UCSD-AML1 (cell line): ENCODE data around the gene GORASP1.

Experiments
- DNase-seq: peaks from one replicate; lab custom pipeline; 2025; ENCODE audit not compliant: unreplicated experiment; lab: John Stamatoyannopoulos, UW

GORASP1 gene

DNA sequence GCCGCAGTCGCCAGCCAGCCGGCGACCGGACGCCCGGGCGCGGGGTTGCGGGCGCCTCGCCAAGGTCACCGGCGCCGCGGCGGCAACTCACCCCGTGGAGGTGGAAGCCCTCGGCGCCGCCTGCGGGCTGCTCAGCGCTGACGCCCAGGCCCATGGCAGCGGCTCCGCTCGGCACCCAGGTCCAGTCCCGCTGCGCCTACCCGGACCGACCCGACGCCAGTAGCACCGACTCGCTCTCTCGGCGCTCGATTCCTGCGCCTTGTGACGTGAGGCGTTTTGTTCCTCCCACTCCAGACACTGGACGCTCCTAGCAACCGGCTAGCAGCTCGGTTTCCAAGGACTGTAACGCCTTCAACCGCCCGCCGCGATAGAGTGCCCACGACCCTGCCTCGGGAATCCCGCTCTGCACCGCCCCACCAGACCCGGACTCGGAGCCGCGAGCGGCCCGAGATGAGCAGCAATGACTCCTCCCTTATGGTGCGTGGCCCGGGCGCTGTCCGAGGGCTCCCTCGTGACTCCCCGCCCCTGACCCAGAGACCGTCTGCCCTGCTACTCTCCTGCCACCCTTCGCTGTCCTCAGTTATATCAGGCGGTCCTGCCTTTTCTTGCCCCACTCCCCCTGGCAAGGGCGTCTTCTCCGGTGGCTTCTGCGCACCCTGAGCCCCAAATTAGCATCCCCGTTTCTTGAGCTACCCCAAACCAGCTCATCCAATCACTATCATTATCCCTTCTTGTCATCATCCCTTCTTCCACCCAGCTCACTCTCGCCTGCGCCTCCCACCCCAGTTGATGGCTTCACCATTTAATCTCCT, at the start of gene GORASP1, which contains the start of gene TTC21A:
GORASP1 (minus strand) TSS at position 240 of the 812 bp plus-strand sequence; CDS start at position 154, 86 bp downstream.
TTC21A (plus strand) TSS at position 293 of the 812 bp plus-strand sequence; CDS start at position 451, 158 bp downstream.
- DNase-seq: peak; percentile 77

DNA sequence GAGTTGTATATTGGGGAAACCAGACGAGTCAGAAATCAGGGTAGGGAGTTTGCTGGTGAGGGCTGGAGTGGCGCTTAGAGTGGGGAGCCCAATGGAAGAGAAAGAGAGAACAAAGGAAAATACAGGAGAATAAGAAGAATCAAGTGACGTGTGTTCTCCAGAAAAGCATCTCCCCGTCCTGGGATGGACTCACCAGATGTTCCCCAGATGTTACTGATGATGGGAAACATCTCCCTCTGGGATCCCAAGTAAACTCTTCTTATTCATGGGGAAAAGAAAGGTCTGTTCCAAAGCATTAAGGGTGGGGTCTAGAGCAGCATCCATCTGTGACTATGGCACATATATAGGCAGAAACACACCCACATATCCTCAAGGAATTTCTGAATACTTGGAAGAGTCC, 49.0 kb upstream of the GORASP1 start:
- DNase-seq: no peak

DNA sequence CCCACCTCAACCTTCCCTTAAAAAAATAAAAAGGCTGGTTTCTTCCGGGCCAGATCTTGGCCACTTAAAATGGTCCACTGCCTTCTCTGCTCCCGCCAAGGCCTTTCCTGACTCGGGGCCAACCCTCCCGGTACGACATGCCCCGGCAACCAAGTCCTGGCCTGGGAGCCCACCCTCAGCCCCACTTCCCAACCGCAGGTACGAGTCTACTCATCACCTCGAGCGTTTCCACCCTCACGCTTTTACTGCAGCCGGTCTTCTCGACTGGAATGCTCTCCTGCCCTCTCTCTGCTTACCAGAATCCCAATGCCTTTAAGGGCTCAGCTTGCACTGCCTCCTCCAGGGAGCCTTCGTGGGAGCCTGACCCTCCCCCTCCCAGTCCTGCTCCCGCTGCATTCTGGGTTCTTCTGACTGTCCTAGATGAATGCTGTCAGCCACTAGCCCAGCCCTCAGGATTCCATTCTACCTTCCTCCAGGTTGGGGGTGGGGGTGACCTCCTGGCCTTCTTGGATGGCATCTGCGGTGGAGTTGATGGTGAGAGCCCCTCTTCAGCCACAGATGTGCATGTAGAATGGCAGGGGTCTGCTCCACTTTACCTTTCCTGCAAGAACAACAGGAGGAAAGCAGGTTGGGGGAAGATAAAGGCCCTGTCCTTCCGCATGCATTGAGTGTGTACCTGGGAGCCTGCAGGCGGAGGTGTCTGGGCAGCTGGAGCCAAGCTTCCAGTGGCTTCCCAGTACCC, 47.0 kb upstream of the GORASP1 start:
- no peak for DNase-seq

DNA sequence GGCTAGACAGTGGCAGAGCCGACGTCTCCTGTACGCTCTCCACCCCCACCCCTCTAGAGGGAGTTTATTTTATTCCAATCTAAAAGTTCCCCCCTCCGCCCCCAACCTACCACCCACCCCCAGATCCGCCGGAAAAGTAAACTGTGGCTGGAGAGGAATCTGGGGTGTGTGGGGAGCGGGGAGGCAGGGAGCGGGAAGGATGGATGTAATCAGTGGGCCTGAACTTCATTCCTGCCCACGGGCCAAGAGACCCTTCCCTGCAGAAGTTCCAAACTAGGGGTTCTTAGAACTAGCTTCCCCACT, 46.5 kb upstream of the GORASP1 start:
- no peak for DNase-seq

DNA sequence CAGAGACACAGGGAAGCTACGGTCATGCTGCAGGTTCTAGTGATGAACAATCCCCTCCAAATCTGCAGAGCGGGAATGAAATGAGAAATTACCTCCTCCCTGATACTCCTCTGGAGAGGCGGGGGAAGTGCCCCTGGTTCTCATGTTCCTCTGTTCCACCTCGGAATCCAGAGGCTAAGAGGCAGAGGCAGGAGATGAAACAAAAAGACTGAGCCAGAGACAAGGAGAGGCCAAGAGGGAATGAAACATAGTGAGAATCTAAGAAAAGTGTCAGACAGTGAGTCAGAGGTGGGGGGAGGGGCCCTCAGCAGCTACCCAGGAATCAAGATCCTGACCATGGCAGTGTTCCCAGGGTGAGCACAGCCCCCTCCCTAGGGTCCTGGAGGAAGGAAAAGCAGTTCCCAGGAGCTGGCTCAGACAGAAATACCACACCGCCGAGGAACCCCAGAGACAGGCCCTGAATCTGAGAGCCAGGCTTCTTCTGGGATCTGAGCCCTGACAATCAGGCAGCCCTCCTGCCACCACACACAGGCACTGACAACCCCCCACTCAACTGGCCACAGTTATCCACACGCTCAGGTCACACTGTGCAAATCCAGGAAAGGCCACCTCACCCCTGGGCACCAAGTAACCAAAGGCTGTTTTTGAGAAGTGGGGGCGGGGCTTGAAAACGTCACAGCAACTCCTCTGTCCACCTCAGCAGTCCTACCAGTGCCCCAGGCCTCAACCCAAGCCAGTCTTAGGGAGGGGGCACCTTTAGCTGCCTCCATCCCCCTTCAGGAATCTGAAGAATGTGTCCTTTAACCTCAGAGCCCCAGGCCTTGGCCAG, 43.6 kb upstream of the GORASP1 start:
- DNase-seq: peak; percentile 54

DNA sequence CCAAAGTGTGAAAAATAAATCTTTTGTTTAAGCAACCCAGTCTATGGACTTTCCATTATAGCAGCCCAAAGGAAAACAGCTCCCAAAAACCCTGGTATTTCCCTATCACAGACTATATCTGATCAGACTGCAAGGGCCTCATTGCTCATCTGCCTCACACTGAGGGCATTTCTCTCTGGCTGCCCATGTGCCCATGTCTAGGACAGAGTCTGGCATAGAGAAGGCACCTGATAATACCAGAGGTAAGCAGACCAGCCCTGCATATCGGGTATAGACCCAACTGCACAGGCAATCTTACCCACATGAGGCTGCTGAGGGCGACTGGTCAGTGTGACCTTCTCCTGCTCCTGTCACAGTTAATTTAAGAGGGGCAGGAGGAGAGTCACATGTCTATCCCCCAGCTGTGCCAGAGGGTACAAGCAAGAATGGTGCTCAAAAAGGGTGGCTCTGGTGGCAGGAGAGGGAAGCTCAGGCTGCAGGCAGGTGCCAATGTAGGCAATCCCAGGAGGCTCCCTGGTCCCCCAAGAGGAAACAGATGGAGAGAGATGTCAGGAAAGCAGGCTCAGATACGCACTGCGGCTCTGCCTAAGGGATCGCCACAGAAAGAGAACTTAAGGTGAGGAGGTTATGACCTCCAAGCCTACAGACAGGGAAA, 42.8 kb upstream of the GORASP1 start:
- DNase-seq: no peak

DNA sequence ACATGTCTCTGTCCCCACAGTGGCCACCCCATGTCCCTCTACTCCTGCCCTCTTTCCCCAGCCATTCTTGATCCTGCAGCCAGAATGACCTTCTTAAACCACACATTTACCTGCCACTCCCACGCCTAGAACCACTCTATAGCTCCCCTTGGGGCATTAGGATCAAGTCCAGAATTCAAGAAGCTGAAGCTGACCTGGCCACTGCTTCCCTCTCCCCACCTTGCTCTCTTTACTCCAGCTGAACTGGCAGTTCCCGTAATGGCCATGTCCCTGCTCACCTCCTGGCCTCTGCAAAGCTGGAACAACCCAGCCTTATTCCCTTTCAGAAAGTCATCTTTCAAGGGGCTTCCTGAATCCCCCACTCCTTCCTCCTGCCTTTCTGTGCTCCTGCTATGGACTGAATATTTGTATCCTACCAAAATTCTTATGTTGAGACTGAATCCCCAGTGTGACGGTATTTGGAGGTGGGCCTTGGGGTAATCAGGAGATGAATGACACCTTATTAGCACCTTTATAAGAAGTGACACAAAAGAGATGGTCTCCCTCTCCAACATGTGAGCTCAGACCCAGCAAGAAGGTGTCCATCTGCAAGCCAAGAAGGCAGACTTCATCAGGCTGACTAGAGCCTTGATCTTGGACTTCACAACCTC, 42.2 kb upstream of the GORASP1 start:
- DNase-seq: no peak

DNA sequence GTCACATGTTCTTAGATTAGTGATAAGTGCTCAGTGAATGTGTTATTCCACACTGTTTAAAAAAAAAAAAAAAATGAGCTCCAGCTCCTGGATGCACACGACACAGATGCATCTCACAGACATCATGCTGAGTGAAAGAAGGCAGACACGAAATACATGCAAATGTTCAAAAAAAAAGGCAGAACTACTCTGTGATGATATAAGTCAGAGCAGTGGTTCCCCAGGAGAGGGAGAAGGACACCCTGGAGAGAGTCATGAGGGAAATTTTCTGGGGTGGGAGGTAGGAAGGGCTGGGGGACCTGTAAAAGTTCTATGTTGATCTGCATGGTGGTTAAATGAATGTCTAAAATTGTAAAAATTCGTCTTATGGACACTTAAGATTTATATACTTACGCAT, 41.6 kb upstream of the GORASP1 start:
- no peak for DNase-seq

DNA sequence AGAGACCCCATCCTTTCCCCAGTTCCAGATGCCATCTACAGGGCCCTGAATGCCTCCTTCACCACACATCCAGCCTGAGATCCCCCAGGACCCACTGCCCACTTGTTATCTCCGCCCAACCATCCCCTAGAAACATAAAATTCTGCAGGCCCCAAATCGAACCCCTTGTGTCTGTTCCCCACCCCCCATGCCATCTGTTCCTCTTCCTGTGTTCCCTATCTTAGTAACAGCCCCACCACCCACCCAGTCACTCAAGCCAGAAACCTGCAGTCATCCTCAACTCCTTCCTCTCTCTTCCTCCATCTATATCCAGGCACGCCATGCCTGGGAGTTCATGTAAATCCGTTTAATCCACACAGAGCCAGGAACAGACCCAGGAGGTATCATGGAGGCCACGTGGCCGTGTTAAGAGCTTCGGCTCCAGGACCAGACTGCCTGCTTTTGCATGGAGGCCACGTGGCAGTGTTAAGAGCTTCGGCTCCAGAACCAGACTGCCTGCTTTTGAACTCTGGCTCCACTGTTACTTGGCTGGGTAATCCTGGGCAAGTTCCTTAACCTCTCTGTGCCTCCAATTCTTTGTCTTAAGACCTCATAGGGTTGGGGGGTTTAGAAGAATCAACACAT, 41.1 kb upstream of the GORASP1 start:
- DNase-seq: no peak

DNA sequence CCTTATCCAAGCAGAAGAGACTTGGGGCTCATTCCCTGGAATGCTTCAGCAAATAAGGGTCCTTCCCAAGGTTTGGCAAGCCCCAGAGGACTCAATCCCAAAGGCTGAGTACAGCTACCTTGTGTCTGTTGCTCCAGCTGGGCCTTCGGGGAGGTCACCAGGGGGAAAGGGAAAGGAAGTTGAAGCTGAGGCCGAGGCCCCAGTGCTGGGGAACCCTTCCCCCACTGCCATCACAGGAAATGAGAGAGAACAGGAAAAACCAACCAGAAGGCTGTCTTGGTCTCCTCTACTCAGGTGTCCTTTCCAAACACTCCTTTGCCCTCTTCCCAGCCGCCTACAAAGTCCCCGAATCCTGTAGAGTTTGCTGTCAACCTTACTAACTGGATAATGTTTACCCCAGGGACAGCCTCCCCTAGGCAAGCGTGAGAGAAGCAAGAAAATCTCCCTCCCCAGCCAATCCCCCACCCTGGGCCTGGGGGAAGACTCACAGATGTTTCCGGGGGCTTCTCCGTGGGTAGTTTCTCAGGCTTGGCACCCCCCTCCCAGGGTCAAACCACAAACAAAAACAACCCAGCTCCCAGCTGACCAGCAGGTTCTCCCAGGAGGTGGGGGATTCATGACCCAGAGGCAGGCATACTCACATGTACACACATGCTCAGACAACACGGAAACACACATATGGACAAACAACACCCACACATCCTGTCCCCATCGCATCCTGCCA, 40.4 kb upstream of the GORASP1 start:
- DNase-seq: peak; percentile 83

DNA sequence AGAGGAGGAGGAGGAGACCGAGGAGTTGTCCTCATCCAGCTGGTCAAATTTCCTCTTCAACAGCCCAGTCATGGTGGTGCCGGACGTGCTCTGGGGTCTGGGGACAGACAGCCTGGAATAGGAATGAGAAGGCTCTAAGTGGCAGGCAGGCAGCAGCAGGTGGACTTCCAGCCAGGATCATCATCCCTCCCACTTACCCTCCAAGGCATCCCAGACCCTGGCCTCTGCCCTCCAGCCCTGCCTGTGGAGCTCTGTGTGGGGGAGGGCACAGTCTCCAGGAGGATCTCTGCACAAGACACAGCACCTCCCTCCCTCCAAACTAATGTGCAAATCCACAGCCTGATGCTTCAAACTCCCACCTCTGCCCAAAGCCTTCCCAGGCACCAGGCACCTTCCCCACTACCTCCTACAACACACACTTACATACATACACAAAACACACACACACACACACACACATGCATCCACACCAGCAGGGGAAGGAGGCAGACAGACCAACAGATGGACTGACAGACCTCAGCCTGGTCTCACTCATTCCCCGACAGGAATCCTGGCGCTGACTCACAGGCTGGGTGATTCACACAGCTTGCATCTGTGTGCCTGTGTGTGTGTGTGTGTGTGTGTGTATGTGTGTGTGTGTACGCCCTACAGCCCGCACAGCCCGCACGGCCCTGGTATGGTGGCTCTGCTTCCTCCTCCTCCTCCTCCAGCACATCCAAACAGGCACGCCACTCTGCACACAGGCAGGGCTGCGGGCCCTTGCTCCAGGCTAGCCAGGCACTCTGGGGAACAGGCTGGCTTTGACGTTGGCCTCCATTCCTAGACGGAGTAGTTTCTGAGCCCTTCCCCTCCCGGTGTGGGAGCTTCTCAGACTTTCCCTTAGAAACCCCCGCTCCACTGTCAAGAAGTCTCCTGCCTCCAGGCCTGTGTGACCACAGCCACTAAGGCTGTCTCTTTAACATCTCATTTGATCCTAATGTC, 39.5 kb upstream of the GORASP1 start:
- peak; percentile 83 for DNase-seq

DNA sequence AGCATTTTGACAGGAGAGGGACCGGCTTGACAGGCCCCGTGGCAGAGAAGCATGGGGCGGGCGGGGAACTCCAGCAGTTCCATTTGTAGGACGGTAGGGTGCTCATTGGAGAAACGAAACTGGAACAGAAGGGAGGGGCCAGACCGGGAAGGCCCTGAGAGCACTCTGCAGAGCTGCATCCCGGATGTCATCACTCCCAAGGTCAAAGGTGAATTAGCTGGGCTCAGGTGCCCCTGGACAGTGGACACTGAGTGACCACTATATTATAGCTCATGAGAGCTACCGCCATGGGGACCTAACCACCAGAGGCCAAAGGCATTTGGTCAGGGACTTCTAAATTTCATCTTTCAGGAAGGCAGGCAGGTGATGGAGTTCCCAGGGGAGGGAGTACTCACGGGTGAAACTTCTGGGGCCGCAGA, 38.7 kb upstream of the GORASP1 start:
- no peak for DNase-seq

DNA sequence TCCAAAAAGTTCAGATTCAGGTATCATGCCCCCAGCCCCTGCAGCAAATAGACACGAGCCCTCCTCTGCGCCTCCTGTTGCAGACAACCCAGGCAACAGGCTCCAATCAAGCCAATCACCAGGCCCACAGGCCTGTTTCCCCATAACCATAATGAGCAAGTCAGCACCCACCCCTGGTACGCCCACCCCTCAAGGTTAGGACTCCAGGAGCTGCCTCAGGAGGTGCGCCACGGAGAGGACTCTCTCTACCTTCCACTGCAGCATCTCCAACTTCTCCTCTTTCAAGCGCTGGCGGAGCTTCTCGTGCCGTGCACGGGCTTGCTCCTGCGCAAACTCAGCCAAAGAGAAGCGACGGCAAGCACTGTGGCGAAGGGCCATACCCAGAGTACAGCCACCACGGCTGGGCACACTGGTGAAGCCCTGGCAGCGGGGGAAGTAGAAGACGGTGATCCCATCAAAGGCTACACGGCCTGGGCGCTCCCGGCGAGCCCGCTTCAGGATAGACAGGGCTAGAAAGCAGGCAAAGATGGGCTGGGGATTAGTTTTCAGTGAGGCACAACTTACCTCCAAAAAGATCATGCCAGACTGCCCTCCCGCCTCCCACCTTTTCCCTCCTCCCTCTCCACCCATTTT, 37.4 kb upstream of the GORASP1 start:
- no peak for DNase-seq

DNA sequence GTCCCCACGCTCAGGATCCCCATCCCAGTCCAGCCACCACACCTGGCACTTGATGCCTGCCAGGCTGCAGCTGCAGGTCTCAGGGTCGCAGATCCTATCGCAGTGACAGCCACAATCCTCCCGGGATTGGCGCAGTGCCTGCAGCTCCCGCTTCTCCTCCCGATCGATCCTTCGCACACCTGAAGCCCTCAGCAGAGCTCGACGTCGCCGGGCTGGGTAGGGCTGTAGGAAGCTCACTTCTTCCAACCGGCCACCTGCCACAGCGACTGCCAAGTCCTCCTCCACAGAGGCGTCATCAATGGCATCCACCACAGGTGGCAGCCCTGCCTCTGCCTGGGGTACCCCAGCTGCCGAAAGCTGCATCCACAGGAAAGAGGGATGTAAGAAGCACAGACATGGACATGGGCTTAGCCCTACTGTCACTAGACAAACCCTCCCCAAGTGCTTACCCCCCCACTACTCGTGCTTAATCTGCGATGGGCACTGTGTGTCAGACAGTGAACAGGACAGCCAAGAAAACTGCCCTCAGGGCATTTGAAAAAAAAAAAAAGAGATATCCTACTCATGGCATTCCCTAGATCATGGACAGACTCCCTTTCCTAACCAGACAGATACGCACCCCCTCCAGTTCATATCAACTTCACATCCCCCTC, 36.8 kb upstream of the GORASP1 start:
- DNase-seq: no peak

DNA sequence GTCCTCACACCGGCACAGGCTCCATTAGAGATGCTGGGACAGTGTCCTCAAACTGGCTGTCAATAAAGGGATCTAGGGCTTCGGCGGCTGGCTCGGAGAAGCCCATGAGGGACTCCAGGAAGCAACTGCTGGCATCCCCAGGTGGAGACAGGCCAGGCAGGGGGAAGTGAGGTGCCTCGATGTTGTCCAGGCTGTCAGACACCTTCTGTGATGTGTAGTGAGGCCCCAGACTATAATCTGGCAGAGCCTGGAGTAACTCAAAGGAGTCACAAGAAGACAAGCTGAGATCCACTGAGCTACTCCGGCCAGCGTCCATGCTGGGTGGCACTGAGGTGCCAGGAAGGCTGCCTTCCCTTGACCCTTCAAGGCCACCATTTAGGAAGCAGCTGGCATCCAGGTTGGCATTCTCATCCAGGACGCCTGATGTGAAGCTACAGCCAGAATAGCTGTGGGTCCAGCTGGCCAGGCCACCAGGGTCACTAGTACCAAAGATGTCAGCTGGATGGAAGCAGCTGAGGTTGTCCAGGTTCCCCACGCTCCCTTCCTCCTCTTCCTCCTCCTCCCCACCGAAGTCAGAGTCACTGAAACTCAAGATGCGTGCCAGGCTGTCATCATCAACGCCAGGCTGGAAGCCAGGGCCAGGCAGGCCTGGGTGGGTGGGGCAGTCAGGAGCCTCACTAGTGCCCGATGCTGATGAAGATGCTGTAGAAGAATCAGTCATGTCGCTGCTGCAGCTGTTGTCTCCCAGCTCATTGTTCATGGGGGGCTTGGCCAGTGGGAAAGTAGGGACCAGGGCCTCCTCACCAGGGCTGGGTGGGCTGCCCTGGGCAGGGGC, 35.8 kb upstream of the GORASP1 start:
- DNase-seq: no peak

DNA sequence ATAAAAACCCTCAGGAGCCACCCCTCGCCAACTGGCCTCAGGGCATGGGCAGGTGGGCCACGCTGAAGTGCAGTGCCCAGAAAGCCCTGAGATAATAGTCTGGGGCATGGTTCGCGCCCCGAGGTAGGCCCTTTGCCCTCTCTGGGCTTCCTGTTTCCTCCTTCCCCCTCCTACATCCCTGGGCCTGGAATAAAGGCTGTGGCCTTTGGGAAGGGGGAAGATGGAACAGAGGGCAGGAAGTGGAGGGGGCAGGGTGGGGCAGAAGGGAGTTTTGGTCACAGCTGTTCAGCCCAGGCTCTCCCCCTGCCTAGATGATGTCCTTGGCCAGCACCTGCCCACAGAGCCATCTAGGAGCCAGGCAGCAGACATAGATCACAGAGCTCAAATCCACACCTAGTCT, 34.6 kb upstream of the GORASP1 start:
- DNase-seq: no peak
